K562 (cell line): Measurements from ENCODE around the gene NEK4. TPM values are rescaled to one million over a fixed set of nuclear protein-coding genes. Genes with fewer than 3 reads are reported as not detected.

Experiments
- ATAC-seq: fragments of 200-7000 bp; cut with Tn5 transposase; 3 replicates; pipeline ENCODE4 v1.9.1; 2020; ENCODE audit warnings: moderate library complexity
- BruUV-seq: library from RNA; stranded (reverse); fragments of 400-500 nt; replicated peaks from 2 replicates; lab custom pipeline; 2021; lab: Mats Ljungman, UMichigan
- CTCF ChIA-PET: fragments of 300-600 bp; formaldehyde crosslinking; extraction: SDS; loops from one replicate; lab custom pipeline; 2021; ENCODE audit warnings: low intra/inter-chr PET ratio; lab: Yijun Ruan, JAX
- POLR2A ChIA-PET: fragments of 300-600, 350-650 bp; sonication (Branson Sonifier 250); formaldehyde crosslinking; extraction: SDS; loops from one replicate; lab custom pipeline; 2021; ENCODE audit warnings: antibody characterized with exemption, inconsistent platforms; lab: Yijun Ruan, JAX
- DNase-seq, 4 experiments: peaks; one replicate each; pipeline versions ENCODE4 v3.0.0 to v3.0.0-alpha.2; 2011 to 2018; ENCODE audit warnings: low spot score in 3 of 4, mixed read lengths in 3 of 4; ENCODE audit errors: extremely low read depth in 1 of 4
- FAIRE-seq: peaks from 2 replicates; lab custom pipeline; 2011; peaks lifted over from hg19 to GRCh38; lab: Jason Lieb, UNC
- H2AFZ ChIP-seq: 2 replicates; pipeline ENCODE4 v1.6.0; 2011; ENCODE audit warnings: low read depth, low read length, control low read depth, inconsistent platforms
- H3K27ac ChIP-seq: fragments of 200-600 bp; 3 replicates; pipeline ENCODE4 v1.8.0; 2011; ENCODE audit warnings: low read depth, mild to moderate bottlenecking, control low read depth, inconsistent platforms, low read length, moderate library complexity, mixed read lengths; ENCODE audit errors: extremely low read depth
- H3K27me3 ChIP-seq, 2 experiments: fragments of 300-600 bp in 1 of 2; 2 replicates in 1 of 2; 3 replicates in 1 of 2; pipeline versions ENCODE4 v1.6.0 to v1.8.0; 2011; ENCODE audit warnings: inconsistent platforms in 2 of 2, low read length in 2 of 2, mild to moderate bottlenecking in 1 of 2, mixed read lengths in 1 of 2, moderate library complexity in 1 of 2; ENCODE audit not compliant: control insufficient read depth in 2 of 2, insufficient read depth in 2 of 2
- H3K36me3 ChIP-seq: fragments of 300-600 bp; 3 replicates; pipeline ENCODE4 v1.8.0; 2011; ENCODE audit warnings: mild to moderate bottlenecking, low read length, inconsistent platforms; ENCODE audit not compliant: control insufficient read depth, insufficient read depth
- H3K4me1 ChIP-seq, 2 experiments: fragments of 200-600 bp in 1 of 2; replicated peaks in 1 of 2; 2 replicates in 1 of 2; 3 replicates in 1 of 2; pipeline versions ENCODE4 v1.5.1 to v1.8.0; 2011; ENCODE audit warnings: inconsistent platforms in 2 of 2, low read length in 2 of 2, mild to moderate bottlenecking in 1 of 2, mixed read lengths in 1 of 2, moderate library complexity in 1 of 2; ENCODE audit not compliant: control insufficient read depth in 2 of 2, insufficient read depth in 2 of 2
- H3K4me2 ChIP-seq: 2 replicates; pipeline ENCODE4 v1.6.1; 2011; ENCODE audit warnings: low read length, control low read depth, inconsistent platforms, mixed read lengths; ENCODE audit not compliant: insufficient read depth
- H3K4me3 ChIP-seq: fragments of 200-600 bp; sonication (generic), shearing (Covaris generic); 2 replicates; pipeline ENCODE4 v1.5.1; 2016; ENCODE audit warnings: control low read depth, inconsistent platforms
- H3K79me2 ChIP-seq: fragments of 200-600 bp; 3 replicates; pipeline ENCODE4 v1.8.0; 2011; ENCODE audit warnings: low read length, inconsistent platforms; ENCODE audit not compliant: control insufficient read depth, insufficient read depth
- H3K9ac ChIP-seq, 2 experiments: 2 replicates each; pipeline versions ENCODE4 v1.6.0 to v1.6.1; 2011; ENCODE audit warnings: low read depth in 2 of 2, low read length in 2 of 2, control low read depth in 1 of 2, inconsistent platforms in 1 of 2, mild to moderate bottlenecking in 1 of 2, mixed read lengths in 1 of 2; ENCODE audit not compliant: insufficient read depth in 1 of 2
- H3K9me1 ChIP-seq: one replicate; pipeline ENCODE4 v1.6.0; 2011; ENCODE audit warnings: inconsistent platforms, mild to moderate bottlenecking, low read length, moderate library complexity; ENCODE audit not compliant: control insufficient read depth, insufficient read depth
- H3K9me3 ChIP-seq: replicated peaks from 2 replicates; pipeline ENCODE4 v1.5.1; 2011; ENCODE audit warnings: low read depth, low read length, inconsistent platforms; ENCODE audit not compliant: control insufficient read depth, insufficient read depth
- H4K20me1 ChIP-seq: replicated peaks from 2 replicates; pipeline ENCODE4 v1.6.1; 2011; ENCODE audit warnings: low read length, inconsistent platforms, mixed read lengths; ENCODE audit not compliant: control insufficient read depth, insufficient read depth
- BRD9 ChIP-seq: fragments of 450-650 bp; IDR thresholded peaks from 2 replicates; pipeline ENCODE4 v1.6.1; 2018; ENCODE audit warnings: low read depth; ENCODE audit not compliant: partially characterized antibody
- CREBBP ChIP-seq: IDR thresholded peaks from one replicate; pipeline ENCODE4 v1.6.1; 2012; ENCODE audit warnings: low read depth, mild to moderate bottlenecking, control low read depth, inconsistent platforms, low read length
- HDAC2 ChIP-seq: fragments of 450-650 bp; IDR thresholded peaks from 2 replicates; pipeline ENCODE4 v1.6.1; 2016; ENCODE audit warnings: mild to moderate bottlenecking
- KHSRP ChIP-seq: fragments of 450-650 bp; IDR thresholded peaks from 2 replicates; pipeline ENCODE4 v1.6.1; 2017
- MLLT1 ChIP-seq, 2 experiments: fragments of 450-650 bp; IDR thresholded peaks; 2 replicates each; pipeline ENCODE4 v1.6.1; 2016
- PRMT5 ChIP-seq: sonication (generic); formaldehyde crosslinking; IDR thresholded peaks from 2 replicates; pipeline ENCODE4 v1.5.0; 2020; ENCODE audit warnings: missing genetic modification reagents
- TARDBP ChIP-seq: fragments of 450-650 bp; IDR thresholded peaks from 2 replicates; pipeline ENCODE4 v1.6.1; 2016
- THAP12 ChIP-seq: fragments of 250-450 bp; sonication (Bioruptor Pico); IDR thresholded peaks from 2 replicates; pipeline ENCODE4 v1.9.0; 2021; ENCODE audit warnings: mild to moderate bottlenecking, inconsistent platforms
- ZNF121 ChIP-seq: sonication (generic); formaldehyde crosslinking; conservative IDR thresholded peaks from 2 replicates; pipeline ENCODE4 v1.8.0; 2022; ENCODE audit warnings: missing genetic modification reagents
- ZNF79 ChIP-seq: fragments of 250-450 bp; sonication (Bioruptor Pico); IDR thresholded peaks from 2 replicates; pipeline ENCODE4 v1.4.0; 2020; ENCODE audit warnings: low read depth, mild to moderate bottlenecking, moderate library complexity
- WGBS: fragments of 100-300 bp; shearing (Covaris generic); methylation state at CpG from one replicate; pipeline ENCODE4 v1.1.6; 2016; ENCODE audit warnings: low coverage, mixed read lengths; ENCODE audit not compliant: insufficient coverage; ENCODE audit errors: missing lambda C conversion rate; 5-methylcytosine and 5-hydroxymethylcytosine counted together
- in situ Hi-C: fragments of 300-500 bp; cut with MboI; formaldehyde crosslinking; loops from 4 replicates; pipeline ENCODE4 v1.15.0; 2018; ENCODE audit warnings: inconsistent platforms, mixed read lengths
- intact Hi-C: fragments of 100-400 bp; cut with micrococcal nuclease; formaldehyde crosslinking; loops from 2 replicates; pipeline ENCODE4 v1.14.2; 2022
- polyA plus RNA-seq, 8 experiments: library from polyadenylated mRNA; depleted of rRNA in 4 of 8; stranded (reverse) in 5 of 8; unstranded in 3 of 8; fragments of >200 nt; fragmentation: Nextera tagmentation in 2 of 8; fragmentation: Illumina TruSeq in 1 of 8; extraction: Ambion mirVana in 2 of 8; extraction: Trizol in 1 of 8; gene quantifications; 2 replicates each; pipeline versions ENCODE4 v1.2.1 to v1.2.3, GENCODE V29; 2011 to 2014; ENCODE audit warnings: inconsistent platforms in 1 of 8, missing spikeins in 1 of 8
- total RNA-seq, 7 experiments: library from RNA; depleted of rRNA in 6 of 7; stranded (reverse); fragments of >200 nt in 6 of 7; fragmentation: Illumina TruSeq in 2 of 7; extraction: Trizol in 2 of 7; gene quantifications; 2 replicates each; pipeline versions ENCODE4 v1.2.1 to v1.2.3, GENCODE V29; 2011 to 2021; ENCODE audit warnings: low replicate concordance in 1 of 7

Gene NEK4
- total and polyA plus RNA-seq, 9 of the 15 experiments (the other 6 are each of a cell fraction or from before 2014, with no cell fraction given): 5.8 to 23.1 (median 16.6) TPM

DNA sequence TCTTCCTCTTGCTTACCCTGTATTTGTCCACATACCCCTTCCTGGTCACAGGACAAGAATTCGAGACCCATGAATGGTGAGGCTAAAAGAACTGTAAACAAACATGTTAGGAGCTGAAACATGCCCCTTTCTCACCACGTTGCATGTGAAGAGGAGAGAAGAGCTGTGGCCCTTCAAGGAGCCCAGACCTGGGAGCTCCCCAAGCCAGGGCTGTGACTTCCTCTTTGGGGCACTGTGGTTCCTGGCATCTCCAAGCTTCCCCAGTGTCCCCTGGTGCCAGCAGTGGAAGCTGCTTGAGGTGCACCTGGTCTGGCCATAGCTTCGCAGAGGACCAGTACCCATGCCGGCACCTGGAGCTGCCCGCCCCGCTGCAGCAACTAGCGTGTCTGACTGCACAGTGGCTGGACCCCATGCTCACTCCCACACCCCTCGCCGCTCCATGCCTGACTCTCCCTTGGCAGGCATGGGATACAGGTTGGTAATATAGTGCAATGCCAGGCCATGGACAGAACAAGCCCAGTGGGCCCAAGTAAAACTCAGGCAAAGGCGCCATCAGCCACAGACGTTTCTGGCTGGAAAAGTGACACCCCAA is 54.9 kb downstream of the NEK4 start:
- Histone ChIP-seq H3K9me1 (no peaks in the 10 kb centered on the region), H3K9me3 (no peaks in the 10 kb centered on the region), H3K4me3 (no peak overlapping the region), H3K9ac (no peak overlapping the region), H3K27me3 (no peaks in the 10 kb centered on the region), H3K27ac (no peak overlapping the region), H3K4me1 (no peaks in the 10 kb centered on the region; a peak in 1 of 5 replicates), H4K20me1 (no peaks in the 10 kb centered on the region), H3K4me2 (no peak overlapping the region), H3K36me3 (0 out of 3 replicates have a peak, but pooled peaks cover 3% of the 10 kb centered on the region), H2AFZ (no peak overlapping the region), H3K79me2 (no peaks in the 10 kb centered on the region)
- DNase-seq (no peak), ATAC-seq (no peak), FAIRE-seq (no peak)
- TF ChIP-seq TARDBP: no peak
- TF ChIP-seq THAP12 (CRISPR knock-in tag): no peak
- no peak for TF ChIP-seq ZNF79 (CRISPR knock-in tag)
- TF ChIP-seq HDAC2: no peak
- TF ChIP-seq MLLT1 (IDR thresholded peaks at IDR 0.05): no peak
- TF ChIP-seq ZNF121 (CRISPR knock-in tag): no peak
- no peak for TF ChIP-seq PRMT5 (CRISPR knock-in tag)
- no peak for TF ChIP-seq KHSRP
- no peak for TF ChIP-seq CREBBP
- TF ChIP-seq BRD9: no peak
- intact Hi-C loops (no loop called here), in situ Hi-C loops (no loop called here)
- ChIA-PET POLR2A (interaction anchor here (0.9 to 1.1 kb wide), 2 partner anchors 9 to 22 kb away, joined by 3 to 4 read pairs; no protein-coding TSS in a partner anchor), CTCF (no interaction called here)
- BruUV-seq: no TSS peak
- WGBS: 73% methylated on average over 8 of the region's 11 CpGs
